Activated CD4-positive, alpha-beta T cell treated with anti-CD3 and anti-CD28 coated beads for 36 hours (primary cell): ENCODE measurements around the gene ZBTB6. TPM values are rescaled to one million over a fixed set of nuclear protein-coding genes. Genes with fewer than 3 reads are reported as not detected.

Experiments
- ATAC-seq: fragments of 200-7000 bp; cut with Tn5 transposase; one replicate; pipeline ENCODE4 v1.10.0; 2021; ENCODE audit warnings: mild to moderate bottlenecking, moderate library complexity
- CTCF ChIA-PET: fragments of 350-600 bp; sonication (Branson Sonifier 250); formaldehyde crosslinking; loops from one replicate; lab custom pipeline; 2021; ENCODE audit warnings: antibody characterized with exemption; lab: Charles Lee
- POLR2A ChIA-PET: fragments of 350-600 bp; sonication (Branson Sonifier 250); formaldehyde crosslinking; loops from one replicate; lab custom pipeline; 2021; ENCODE audit warnings: antibody characterized with exemption, inconsistent platforms; lab: Charles Lee
- DNase-seq: peaks from one replicate; pipeline ENCODE4 v3.0.0-alpha.2; 2020
- H3K27ac Mint-ChIP-seq: one replicate; pipeline ENCODE4 v1.8.0; 2021; ENCODE audit warnings: mixed read lengths
- H3K27me3 Mint-ChIP-seq: one replicate; pipeline ENCODE4 v1.8.0; 2021; ENCODE audit warnings: mixed read lengths
- H3K36me3 Mint-ChIP-seq: one replicate; pipeline ENCODE4 v1.8.0; 2021; ENCODE audit warnings: low read depth, mixed read lengths
- H3K4me1 Mint-ChIP-seq: one replicate; pipeline ENCODE4 v1.8.0; 2021; ENCODE audit warnings: mixed read lengths
- H3K4me3 Mint-ChIP-seq: one replicate; pipeline ENCODE4 v1.8.0; 2021; ENCODE audit warnings: mild to moderate bottlenecking, moderate library complexity, mixed read lengths
- H3K9me3 Mint-ChIP-seq: one replicate; pipeline ENCODE4 v1.8.0; 2021; ENCODE audit warnings: low read depth, mixed read lengths
- intact Hi-C, 2 experiments: fragments of 100-400 bp; cut with DNase I in 1 of 2; cut with micrococcal nuclease in 1 of 2; formaldehyde crosslinking; loops; one replicate each; pipeline versions ENCODE4 v1.14.2 to v1.15.1; 2022 to 2024; cut with DNase I, micrococcal nuclease
- total RNA-seq, 2 experiments: library from RNA; stranded (reverse); gene quantifications; one replicate each; pipeline ENCODE4 v1.2.3, GENCODE V29; 2021

The ZBTB6 gene
- total RNA-seq, 2 experiments from 2014 or later: 8.8 to 9.3 TPM

DNA sequence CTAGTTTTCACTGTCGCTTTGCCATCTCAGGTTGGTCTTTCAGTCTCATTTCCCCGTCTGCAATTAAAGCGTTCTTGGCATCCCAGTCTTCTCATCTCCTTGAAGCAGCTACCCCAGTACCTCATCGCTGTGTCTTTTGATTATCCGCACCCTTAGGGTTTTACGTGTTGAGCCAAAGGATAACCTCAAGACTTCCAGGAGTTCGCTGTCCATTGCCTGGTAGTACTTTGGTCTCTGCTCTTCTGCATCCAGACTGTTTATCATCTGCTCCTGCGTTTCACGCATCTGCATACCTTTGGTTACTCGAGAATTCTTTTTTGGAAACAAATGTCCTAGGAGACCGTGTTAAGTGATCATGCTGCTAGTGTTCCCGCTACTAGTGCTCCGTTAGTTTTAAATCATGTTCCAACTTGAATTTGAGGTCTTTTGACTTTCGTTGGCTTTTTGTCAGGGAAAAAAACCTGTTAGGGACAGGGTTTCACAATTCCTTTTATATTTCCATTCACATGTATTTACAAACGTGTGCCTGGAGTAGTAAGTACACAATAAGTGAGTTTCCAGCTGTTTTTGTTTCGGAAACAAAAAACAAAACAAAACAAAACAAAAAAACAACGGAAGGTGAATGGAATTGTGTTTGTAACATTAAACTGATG is 28.6 kb upstream of the ZBTB6 start:
- DNase-seq (no peak), ATAC-seq (no peak)
- H3K4me3 Mint-ChIP-seq: peak overlapping the region; percentile 99
- no peaks in the 10 kb centered on the region for H3K9me3 Mint-ChIP-seq
- peak overlapping the region; percentile 95 for H3K27ac Mint-ChIP-seq
- CTCF ChIA-PET: interaction anchor here (0.6 to 2.0 kb wide), 4 partner anchors 10 to 55 kb away, joined by 3 to 15 read pairs (median 4); partner anchors contain the start of gene ZBTB26
- peaks cover 17% of the 10 kb centered on the region for H3K36me3 Mint-ChIP-seq
- peaks cover 37% of the 10 kb centered on the region for H3K4me1 Mint-ChIP-seq
- intact Hi-C loops: loop anchor here (1.0 to 10.0 kb wide), 9 partner anchors 28 to 677 kb away; partner anchors contain the start of genes ZBTB6 (in 2 of the 2), MRRF (in 1 of the 2), PDCL (in 1 of the 2) and RBM18 (in 1 of the 2)
- POLR2A ChIA-PET: interaction anchor here (1.6 to 2.7 kb wide), 3 partner anchors 10 to 41 kb away, joined by 4 to 26 read pairs (median 11); partner anchors contain the start of genes RC3H2 and ZBTB26
- no peaks in the 10 kb centered on the region for H3K27me3 Mint-ChIP-seq

DNA sequence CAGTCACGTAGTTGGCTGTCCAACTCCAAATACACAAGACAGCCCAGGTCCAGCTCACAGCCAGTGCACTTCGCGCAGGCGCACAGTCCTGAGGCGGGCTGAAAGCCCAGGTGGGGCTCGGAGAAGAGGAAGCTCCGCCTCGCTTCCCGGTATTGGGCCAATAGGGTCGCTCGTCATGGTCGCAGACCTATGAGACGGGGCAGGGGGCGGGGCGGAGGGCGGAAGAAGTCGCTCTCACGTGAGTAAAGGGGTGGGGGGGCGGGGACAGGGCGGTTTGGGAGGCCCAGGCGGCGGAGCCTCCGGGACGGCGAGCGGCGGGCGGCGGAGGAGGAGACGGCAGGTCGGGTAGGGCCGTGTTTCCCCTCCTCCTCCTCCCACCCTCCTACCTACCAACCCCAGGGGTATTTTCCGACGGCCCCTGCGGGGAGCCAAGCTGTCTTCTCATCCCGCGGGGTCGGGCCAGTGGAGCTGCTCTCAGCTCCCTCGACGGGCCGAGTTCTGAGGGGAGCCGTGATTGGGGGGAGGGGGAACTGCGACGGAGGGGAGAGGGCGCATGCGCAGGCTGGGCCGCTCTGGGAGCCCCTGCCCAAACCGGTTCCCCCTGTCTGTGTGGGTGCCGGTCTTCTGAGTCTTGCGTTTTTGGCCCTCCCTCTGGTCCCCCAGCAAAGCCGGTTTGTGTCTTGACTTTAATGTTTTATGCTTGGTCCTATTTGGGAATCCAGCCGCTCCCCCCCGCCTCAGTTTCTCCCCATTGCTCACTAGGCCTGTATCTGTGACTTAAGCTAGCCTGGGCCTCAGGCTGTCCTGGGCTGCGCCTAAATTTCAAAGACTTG is 27.8 kb upstream of the ZBTB6 start, which contains the start of gene RABGAP1:
Gene RABGAP1, plus strand, starts transcription at position 272 of the 833 bp plus-strand sequence. CDS start 16,040 bp downstream, outside the sequence.
- H3K4me3 Mint-ChIP-seq: peak within 1 kb of the TSS; percentile 99
- intact Hi-C loops: loop anchor here (1.0 to 10.0 kb wide), 10 partner anchors 10 to 676 kb away; partner anchors contain the start of genes RC3H2 (in 2 of the 2), ZBTB26 (in 2 of the 2), ZBTB6 (in 2 of the 2) and MRRF (in 1 of the 2)
- ATAC-seq (peak; percentile 99), DNase-seq (peak; percentile 99)
- H3K9me3 Mint-ChIP-seq: no peaks in the 10 kb centered on the region
- peaks cover 34% of the 10 kb centered on the region for H3K4me1 Mint-ChIP-seq
- ChIA-PET POLR2A (interaction anchor here (0.5 to 2.7 kb wide), 9 partner anchors 9 to 884 kb away, joined by 3 to 26 read pairs (median 4); partner anchors contain the start of genes PDCL, RC3H2, ZBTB26 and ZBTB6), CTCF (interaction anchor here (0.5 to 2.0 kb wide), 8 partner anchors 9 to 121 kb away, joined by 3 to 15 read pairs (median 4); partner anchors contain the start of genes PDCL, ZBTB26 and ZBTB6)
- peaks cover 22% of the 10 kb centered on the region for H3K36me3 Mint-ChIP-seq
- peak within 1 kb of the TSS; percentile 95 for H3K27ac Mint-ChIP-seq
- H3K27me3 Mint-ChIP-seq: no peaks in the 10 kb centered on the region

- H3K27me3 Mint-ChIP-seq: no peaks in the 10 kb centered on the region
- peak overlapping the region; percentile 78 for H3K27ac Mint-ChIP-seq
- intact Hi-C loops: loop anchor here (1.0 to 10.0 kb wide), 8 partner anchors 9 to 676 kb away; partner anchors contain the start of genes ZBTB26 (in 2 of the 2), MRRF (in 1 of the 2), PDCL (in 1 of the 2) and RBM18 (in 1 of the 2)
- no peaks in the 10 kb centered on the region for H3K9me3 Mint-ChIP-seq
- no peak for ATAC-seq
- peaks cover 23% of the 10 kb centered on the region for H3K36me3 Mint-ChIP-seq
- ChIA-PET POLR2A (interaction anchor here (0.6 to 2.7 kb wide), 8 partner anchors 9 to 885 kb away, joined by 3 to 26 read pairs (median 4); partner anchors contain the start of genes PDCL, RC3H2, ZBTB26 and ZBTB6), CTCF (interaction anchor here (0.6 to 2.0 kb wide), 7 partner anchors 9 to 120 kb away, joined by 3 to 15 read pairs (median 5); partner anchors contain the start of genes PDCL, ZBTB26 and ZBTB6)
- peak overlapping the region; percentile 99 for H3K4me3 Mint-ChIP-seq
- H3K4me1 Mint-ChIP-seq: peaks cover 29% of the 10 kb centered on the region
- DNase-seq: no peak
These were observed 27.3 kb upstream of the ZBTB6 start for GRCh38 chr9:122940454-122940748.

DNA sequence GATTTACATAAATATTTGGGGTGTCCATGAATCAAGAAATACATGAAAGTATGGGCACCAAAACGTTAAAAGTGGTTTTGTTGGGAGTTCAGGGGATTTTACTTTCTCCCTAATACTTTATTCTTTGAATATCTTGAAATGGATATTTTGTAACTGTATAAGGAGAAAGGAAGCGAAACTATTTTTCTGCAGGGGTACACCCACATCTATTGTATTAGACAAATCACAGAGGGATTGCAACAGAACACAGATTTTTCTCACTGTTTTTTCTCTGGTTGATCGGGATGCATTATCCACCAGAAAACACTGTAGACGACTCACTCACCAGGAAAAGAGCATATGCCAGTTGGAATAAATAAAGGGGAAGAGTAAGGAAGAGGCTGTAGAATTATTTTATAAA is 26.5 kb upstream of the ZBTB6 start:
- peak overlapping the region; percentile 66 for H3K27ac Mint-ChIP-seq
- DNase-seq (no peak), ATAC-seq (no peak)
- ChIA-PET POLR2A (interaction anchor here (0.9 to 2.7 kb wide), 3 partner anchors 8 to 35 kb away, joined by 3 to 26 read pairs (median 11); partner anchors contain the start of genes RC3H2 and ZBTB26), CTCF (interaction anchor here (1.4 to 2.8 kb wide), 2 partner anchors 36 to 51 kb away, joined by 7 to 12 read pairs; no protein-coding TSS in a partner anchor)
- peaks cover 23% of the 10 kb centered on the region for H3K36me3 Mint-ChIP-seq
- intact Hi-C loops: loop anchor here in 1 of 2 experiments (10.0 kb wide), 1 partner anchor 845 kb away; the partner anchor contains the start of gene TTLL11
- H3K4me3 Mint-ChIP-seq: no peak overlapping the region
- H3K9me3 Mint-ChIP-seq: no peaks in the 10 kb centered on the region
- H3K27me3 Mint-ChIP-seq: no peaks in the 10 kb centered on the region
- H3K4me1 Mint-ChIP-seq: peaks cover 28% of the 10 kb centered on the region

DNA sequence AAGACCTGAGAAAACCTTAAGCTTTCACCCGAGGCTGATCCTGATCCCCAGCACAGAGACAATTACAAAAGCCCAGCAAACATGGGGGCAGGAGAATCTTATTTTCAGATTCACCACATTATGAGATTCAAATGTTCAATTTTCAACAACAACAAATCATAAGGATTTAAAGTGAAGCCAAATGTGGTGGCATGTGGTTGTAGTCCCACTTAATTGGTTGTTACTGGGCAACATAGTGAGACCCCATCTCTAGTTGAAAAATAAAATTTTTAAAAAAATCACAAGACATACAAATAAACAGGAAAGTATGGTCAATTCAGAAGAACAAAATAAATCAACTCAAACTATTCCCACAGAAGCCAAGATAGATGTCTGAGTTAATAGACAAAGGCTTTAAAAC is 23.8 kb upstream of the ZBTB6 start:
- H3K36me3 Mint-ChIP-seq: peaks cover 23% of the 10 kb centered on the region
- ATAC-seq (no peak), DNase-seq (no peak)
- H3K4me3 Mint-ChIP-seq: no peak overlapping the region
- intact Hi-C loops: loop anchor here in 1 of 2 experiments (10.0 kb wide), 1 partner anchor 842 kb away; the partner anchor contains the start of gene TTLL11
- peaks cover 25% of the 10 kb centered on the region for H3K4me1 Mint-ChIP-seq
- POLR2A ChIA-PET: no interaction called here
- H3K27ac Mint-ChIP-seq: no peak overlapping the region
- CTCF ChIA-PET: interaction anchor here (2.8 kb wide), 1 partner anchor 34 kb away, joined by 7 read pairs; no protein-coding TSS in a partner anchor
- no peaks in the 10 kb centered on the region for H3K9me3 Mint-ChIP-seq
- H3K27me3 Mint-ChIP-seq: no peaks in the 10 kb centered on the region

DNA sequence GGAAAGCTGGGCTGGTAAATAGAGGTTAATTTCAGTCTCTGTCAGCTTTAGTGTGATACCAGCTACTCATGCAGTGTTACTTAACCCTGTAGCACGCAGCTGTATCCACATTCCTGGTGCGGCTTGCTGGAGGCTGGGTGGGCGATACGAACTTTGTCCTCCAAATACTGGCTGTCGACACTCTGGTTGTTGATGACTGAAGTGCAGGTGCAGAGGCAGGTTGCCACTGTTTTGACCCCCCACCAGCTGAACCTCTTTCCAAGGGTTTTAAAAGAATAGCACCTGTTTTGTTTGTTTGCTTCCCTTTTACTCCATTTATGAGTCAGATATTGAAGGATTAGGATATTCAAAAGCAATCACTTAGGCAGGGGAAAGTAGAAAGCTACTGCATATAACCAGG is 23.3 kb upstream of the ZBTB6 start:
- DNase-seq (no peak), ATAC-seq (no peak)
- no peak overlapping the region for H3K4me3 Mint-ChIP-seq
- peaks cover 21% of the 10 kb centered on the region for H3K4me1 Mint-ChIP-seq
- H3K9me3 Mint-ChIP-seq: no peaks in the 10 kb centered on the region
- H3K27me3 Mint-ChIP-seq: no peaks in the 10 kb centered on the region
- H3K27ac Mint-ChIP-seq: no peak overlapping the region
- CTCF ChIA-PET: interaction anchor here (0.8 kb wide), 1 partner anchor 53 kb away, joined by 3 read pairs; no protein-coding TSS in a partner anchor
- POLR2A ChIA-PET: no interaction called here
- peaks cover 20% of the 10 kb centered on the region for H3K36me3 Mint-ChIP-seq
- intact Hi-C loops: loop anchor here in 1 of 2 experiments (10.0 kb wide), 1 partner anchor 842 kb away; the partner anchor contains the start of gene TTLL11

DNA sequence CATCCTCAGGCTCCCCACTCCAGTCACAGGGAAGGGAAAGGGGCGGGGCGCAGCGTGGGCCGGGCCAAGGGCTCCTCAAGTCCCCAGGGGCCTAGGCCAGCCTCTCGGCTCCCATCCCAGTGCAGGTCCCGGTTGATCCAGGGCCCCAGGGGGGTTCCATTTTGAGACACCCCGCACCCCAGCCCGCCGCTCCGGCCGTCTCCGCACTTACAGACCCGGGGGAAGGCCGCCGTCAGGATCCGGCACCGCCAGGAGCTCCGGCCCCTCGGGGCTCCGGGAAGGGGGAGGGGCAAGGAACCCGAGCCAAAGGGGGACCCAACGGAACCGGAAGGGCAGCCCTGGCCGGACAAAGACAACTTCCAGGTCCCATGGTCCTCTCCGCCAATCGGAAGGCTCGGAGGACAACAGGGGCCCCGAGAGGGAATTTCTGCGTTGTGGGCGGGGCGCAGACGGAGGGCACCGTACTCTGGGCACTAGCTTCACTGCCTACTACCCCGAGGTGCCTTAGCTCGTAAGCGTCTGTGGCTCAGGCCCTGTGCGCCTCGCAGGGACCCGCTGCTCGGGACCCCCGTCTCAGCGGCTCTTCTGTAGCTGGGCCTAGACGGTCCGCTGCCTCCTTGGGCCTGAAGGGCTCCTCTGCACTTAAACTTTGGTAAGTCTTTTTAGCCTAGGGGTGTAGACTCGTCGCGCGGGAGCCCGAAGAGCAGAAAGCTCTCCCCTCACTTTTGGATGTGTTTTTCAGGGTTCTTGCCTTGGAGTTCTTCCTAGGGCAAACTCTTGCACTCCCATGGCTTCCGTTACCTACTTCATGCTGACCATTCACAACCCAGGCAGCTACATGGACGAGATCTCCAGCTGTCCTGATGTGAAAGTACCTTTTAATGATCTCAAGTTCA is 18.4 kb upstream of the ZBTB6 start, which contains the start of gene ZBTB26:
Gene ZBTB26, minus strand, starts transcription at position 287 of the 896 bp plus-strand sequence. CDS start 11,578 bp downstream, outside the sequence.
- ATAC-seq: peak; percentile 99
- POLR2A ChIA-PET: interaction anchor here (0.7 to 3.2 kb wide), 5 partner anchors 10 to 124 kb away, joined by 3 to 26 read pairs (median 9); partner anchors contain the start of genes RABGAP1, RC3H2 and ZBTB6
- intact Hi-C loops: loop anchor here (1.0 to 10.0 kb wide), 6 partner anchors 9 to 837 kb away; partner anchors contain the start of genes RC3H2 (in 2 of the 2), ZBTB6 (in 2 of the 2), PDCL (in 1 of the 2) and TTLL11 (in 1 of the 2)

DNA sequence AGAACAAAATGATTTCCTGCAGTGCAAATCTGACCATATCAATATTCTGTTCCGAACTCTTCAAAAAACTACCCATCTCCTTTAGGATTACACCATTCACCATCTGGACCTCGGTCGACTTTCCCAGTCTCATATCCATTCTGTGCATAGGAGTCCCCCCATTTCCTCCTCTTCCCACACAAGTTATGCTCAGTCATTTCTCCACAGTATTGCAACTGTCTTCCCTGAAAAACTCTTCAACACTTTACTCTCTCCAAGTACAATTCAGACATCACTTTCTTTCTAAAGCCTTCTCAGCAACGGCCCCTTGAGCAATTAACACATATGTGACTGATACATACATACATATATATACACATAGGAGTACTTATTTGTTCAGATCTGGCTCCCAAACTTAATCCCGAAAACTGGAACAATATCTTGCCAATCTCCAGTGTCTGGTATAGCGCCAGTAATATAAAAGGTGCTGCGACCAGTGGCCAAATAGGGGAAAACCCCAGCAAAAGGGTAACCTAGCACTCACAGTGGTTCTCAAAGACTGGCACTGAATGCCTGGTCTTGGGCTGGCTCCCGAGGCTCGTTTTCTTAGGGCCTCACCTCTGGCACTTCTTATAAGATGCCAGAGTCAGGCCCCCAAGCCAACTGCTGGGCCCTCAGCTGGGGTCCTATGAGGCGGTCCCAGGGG is 17.6 kb upstream of the ZBTB6 start:
- H3K36me3 Mint-ChIP-seq: peaks cover 2% of the 10 kb centered on the region
- ATAC-seq (no peak), DNase-seq (no peak)
- no peaks in the 10 kb centered on the region for H3K27me3 Mint-ChIP-seq
- CTCF ChIA-PET: interaction anchor here (0.7 to 1.2 kb wide), 7 partner anchors 10 to 832 kb away, joined by 3 to 15 read pairs (median 5); partner anchors contain the start of genes RABGAP1, RC3H2 and ZBTB6
- H3K27ac Mint-ChIP-seq: no peak overlapping the region
- peaks cover 12% of the 10 kb centered on the region for H3K4me1 Mint-ChIP-seq
- intact Hi-C loops: loop anchor here (1.0 to 10.0 kb wide), 6 partner anchors 10 to 836 kb away; partner anchors contain the start of genes RC3H2 (in 2 of the 2), ZBTB6 (in 2 of the 2), PDCL (in 1 of the 2) and TTLL11 (in 1 of the 2)
- H3K9me3 Mint-ChIP-seq: no peaks in the 10 kb centered on the region
- no peak overlapping the region for H3K4me3 Mint-ChIP-seq
- POLR2A ChIA-PET: interaction anchor here (1.2 to 3.2 kb wide), 3 partner anchors 10 to 18 kb away, joined by 5 to 26 read pairs (median 16); partner anchors contain the start of genes RABGAP1 and ZBTB6

More for the DNA sequence above, 18.4 kb upstream of the ZBTB6 start, which contains the start of gene ZBTB26:
- Mint-ChIP-seq H3K27me3 (no peaks in the 10 kb centered on the region), H3K9me3 (no peaks in the 10 kb centered on the region), H3K4me3 (no peak within 1 kb of the TSS), H3K36me3 (peaks cover 5% of the 10 kb centered on the region), H3K27ac (peak within 1 kb of the TSS; percentile 98), H3K4me1 (peaks cover 12% of the 10 kb centered on the region)
- DNase-seq: peak; percentile 95
- CTCF ChIA-PET: interaction anchor here (0.7 to 2.1 kb wide), 9 partner anchors 10 to 1262 kb away, joined by 3 to 15 read pairs (median 3); partner anchors contain the start of genes PDCL and RABGAP1
